Measurements from ENCODE around the gene DGKH.
"Not testable (repeated sequence)": the region's sequence is repeated elsewhere in the genome, so short reads cannot be mapped to it uniquely, and the experiment has no call there.

Gene DGKH

DNA sequence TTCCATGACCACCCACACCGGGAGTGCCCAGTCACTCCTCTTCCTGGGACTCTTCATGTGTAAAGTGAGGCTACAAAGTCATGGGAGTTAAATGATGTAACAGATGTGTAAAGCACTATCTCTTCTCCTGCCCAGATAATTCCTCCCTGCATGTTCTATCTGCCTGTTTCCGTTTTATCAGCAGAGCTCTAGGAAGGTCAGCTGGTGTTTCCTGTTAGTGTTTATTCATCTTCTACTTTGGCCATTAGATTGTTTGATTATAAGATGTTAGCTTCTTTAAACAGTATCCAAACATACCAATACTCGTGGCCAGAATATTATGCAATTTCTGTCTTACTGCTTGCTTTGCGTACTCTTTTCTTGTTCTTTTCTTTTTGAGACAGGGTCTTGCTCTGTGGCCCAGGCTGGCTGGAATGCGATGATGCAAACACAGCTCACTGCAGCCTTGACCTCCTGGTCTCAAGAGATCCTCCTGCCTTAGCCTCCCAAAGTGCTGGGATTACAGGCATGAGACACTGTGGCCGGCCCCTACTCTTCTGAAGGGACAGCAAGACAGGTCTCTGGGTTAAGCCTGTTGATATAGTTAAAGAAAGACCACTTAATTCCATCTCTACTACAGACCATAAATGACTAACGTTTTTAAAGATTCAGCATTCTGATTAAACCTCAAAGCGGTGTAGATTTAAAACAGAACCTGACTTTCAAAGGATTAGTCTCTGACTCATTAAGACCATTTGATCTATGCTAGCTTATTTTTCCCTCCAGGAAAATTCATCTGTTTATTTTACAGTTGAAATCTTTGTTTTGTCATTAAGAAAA is 126.1 kb downstream of the DGKH start:
- DNase-seq: no peak

DNA sequence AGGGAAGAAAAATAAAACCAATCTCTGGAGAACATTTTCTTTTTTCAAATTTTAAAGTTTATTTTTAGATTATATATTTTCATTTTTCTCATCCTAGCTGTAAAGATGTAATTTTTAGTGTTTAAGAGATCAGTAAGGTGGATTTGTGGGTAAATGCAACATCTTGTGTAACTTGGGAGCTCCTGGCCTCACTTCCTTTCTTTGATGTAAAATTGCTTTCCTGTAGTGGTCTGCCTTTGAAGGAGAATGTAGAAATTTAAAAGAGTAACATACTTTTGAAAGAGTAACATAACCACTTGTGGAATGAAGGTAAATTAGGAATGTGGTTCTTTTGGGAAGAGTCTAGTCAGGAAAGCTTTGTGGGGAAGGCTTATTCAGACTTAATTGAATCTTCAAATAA is 127.8 kb downstream of the DGKH start:
- no peak for DNase-seq

DNA sequence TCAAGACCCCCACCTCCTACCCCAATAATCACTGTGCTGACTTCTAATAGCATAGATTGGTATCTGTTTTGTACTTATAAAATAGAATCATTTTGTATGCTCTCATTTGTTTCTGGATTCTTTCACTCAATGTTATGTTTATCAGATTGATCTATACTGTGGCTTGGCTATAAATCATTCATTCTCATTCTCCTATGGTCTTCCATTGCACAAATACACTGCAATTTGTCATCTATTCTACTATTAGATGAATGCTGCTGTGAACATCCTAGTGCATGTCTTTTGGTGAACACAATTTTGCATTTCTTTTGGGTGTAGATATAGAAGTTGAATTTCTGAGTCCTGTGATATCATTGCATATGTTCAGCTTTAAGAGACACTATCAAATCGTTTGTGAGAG is 128.7 kb downstream of the DGKH start:
- no peak for DNase-seq

DNA sequence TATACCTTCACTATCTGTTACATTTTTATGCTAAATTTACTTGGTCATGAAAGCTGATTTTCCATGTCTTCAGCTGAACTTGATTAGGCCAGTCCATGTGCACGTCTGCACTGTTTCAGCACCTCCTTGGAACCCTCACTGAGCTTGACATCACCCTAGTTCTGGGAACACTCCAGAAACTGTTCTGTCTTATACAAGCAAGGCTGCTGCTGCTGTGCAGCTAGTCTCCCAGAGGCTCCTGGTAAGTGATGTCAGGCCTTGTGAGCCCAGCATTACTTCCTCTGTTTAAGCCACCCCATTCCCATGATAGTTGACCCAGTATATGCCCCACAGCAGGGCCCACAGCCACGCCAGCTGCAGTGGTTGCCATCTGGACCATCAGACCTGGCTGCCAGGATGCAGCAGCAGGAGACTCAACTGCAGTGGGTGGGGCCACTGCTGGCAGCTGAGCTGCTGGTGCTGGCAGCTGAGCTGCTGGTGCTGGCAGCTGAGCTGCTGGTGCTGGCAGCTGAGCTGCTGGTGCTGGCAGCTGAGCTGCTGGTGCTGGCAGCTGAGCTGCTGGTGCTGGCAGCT is 133.0 kb downstream of the DGKH start:
- no peak for DNase-seq

DNA sequence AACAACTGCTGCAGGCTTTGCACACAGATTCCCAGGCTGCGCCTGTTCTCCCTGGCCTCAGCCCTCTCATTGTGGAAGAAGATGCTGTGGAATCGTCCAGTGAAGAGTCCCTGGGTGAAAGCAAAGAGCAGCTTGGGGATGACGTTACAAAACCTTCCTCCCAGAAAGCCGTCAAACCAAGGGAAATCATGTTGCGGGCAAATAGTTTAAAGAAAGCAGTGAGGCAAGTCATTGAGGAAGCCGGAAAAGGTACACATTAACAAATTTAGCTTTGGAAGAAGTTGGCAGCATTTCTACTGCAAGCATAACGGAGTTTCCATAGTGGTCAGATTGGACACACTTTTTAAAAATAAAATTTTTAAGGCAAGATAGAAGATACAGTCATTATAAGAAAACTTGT is 140.6 kb downstream of the DGKH start:
- no peak for DNase-seq

DNA sequence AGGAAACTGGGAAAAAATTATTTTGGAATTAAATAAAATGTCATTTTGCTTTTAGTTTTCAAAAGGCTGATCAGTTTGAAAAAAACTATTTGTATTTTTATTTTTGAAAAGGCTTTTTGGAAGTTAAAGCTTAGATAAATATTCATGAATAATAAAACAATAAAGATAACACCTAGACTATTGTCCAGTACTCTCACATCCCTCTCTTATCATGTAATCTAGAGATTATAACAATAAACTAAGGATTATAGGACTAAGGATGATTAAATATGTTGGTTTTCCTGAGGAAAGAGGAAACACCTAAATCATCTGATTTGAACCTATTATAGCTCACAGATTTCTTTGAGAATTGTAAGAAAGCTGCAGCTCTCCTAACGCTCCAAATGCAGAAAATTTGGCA is 142.1 kb downstream of the DGKH start:
- no peak for DNase-seq

DNA sequence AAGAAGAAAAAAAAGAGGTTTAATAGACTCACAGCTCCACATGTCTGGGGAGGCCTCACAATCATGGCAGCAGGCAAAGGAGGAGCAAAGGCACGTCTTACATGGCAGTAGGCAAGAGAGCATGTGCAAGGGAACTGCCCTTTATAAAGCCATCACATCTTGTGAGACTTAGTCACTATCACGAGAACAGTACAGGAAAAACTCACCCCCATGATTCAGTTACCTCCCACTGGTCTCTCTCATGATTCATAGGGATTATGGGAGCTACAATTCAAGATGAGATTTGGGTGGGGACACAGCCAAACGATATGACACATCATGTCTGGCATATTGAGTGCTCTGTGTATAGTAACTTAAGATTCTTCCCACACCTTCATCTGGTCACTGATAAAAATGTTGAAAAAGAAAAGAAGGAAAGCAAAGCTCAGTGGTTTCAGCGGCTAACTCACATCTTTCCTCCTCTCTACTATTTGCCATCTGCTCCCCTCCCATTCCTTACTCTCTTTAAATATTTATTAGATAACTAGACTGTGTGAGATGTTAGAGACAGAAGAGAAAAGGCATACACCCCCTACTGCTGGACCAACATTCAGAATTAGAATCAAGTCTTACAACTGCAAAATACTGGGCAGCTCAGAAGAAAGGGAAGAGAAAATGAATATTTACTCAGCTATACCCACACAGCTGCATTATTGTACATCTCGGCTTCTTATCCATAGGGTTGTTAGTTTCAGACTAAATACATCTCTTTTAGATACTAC is 163.4 kb downstream of the DGKH start:
- no peak for DNase-seq

DNA sequence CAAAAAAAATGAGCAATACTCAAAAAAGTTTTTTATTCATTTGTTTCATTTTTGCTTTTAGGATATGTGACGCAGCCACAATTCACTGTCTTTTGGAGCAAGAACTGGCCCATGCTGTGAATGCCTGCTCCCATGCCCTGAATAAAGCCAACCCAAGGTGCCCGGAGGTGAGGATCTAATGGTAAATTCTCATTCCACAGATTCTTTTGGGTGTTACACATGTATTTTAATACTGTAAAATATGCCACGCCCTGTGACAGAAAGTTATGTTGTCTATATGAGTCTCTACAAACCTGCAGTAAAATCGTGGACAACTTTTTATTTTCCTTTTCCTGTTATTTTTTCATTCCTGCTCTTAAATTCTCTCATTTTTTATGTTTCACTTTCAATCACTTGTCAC is 166.0 kb downstream of the DGKH start:
- DNase-seq: no peak

DNA sequence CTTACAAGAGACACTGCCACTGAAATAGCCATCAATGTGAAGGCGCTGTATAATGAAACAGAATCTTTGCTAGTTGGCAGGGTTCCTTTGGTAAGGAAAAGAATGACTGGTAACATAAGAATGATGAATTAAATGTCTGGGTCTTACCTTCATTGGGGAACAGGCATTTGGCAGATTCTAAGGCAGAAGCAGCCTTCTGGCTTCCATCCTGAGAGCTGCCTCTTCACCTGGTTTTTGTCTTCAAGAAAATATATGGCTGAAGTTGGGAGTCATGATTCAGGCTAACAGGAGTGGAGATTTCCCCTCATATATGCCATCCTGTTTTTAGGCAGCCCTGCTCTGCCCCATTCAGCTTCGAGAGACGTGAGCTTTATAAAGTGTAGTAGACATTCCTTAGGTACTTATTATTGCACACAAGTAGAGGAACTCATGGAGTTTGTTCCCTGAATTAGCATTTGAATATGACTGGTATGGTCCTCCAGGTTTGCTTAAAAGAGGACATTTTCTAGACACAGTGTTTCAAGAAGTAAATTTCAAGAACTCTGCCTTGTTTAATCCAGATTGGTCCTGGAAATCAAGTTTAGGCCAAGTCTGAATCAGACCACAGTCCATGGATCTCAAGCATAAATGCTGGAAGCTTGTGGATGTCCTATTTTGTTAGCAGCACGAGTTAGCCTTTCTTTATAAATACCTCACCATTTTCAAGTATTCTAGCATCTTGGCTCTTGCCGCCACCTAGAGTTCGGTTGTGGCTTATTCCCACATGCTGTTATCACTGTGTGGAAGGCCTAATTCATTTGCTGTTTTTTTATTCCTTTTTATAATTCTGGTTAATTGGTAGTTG is 167.4 kb downstream of the DGKH start:
- no peak for DNase-seq

DNA sequence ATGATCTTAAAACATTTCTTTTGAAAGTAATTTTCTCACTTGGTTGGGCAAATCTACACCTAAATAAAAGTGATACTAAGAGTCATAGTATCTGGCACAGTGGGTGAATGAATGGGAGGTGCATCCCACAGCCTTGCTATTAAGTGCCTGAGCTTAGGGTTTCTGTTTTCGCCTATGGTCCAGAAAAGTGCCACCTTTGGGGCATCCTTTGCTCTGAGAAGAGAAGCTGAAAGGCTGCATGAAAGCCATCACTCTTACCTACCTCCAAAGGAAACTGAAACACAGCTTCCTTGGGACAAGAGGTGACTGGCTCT is 167.9 kb downstream of the DGKH start:
- no peak for DNase-seq

DNA sequence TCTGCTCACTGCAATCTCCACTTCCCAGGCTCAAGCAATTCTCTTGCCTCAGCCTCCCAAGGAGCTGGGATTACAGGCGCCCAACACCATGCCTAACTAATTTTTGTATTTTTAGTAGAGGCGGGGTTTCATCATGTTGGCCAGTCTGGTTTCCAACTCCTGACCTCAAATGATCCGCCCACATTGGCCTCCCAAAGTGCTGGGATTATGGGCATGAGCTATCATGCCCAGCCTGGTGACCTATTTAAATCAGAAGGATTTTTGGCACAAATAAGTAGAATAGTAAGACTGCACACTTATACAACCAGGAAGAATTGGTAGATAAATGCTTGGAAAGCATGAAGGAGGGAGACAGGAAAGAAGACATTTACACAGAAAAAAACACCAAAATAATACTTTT is 170.1 kb downstream of the DGKH start:
- DNase-seq: no peak

DNA sequence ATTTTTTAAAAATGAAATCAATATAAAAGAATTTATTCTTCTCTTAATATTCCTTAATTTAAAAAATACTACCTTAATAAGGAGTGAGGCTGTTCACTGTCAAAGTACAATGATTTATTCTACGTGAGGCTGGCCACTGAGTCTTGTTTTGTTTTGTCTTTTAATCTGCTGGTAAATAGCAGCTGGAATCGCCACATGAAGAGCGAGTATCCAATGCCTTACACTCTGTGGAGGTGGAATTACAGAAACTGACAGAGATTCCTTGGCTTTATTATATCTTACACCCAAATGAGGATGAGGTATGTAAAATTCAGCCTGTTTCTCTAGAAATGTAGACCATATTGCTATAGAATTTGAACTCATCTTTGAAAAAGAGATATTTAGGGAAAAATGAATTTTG is 170.6 kb downstream of the DGKH start:
- no peak for DNase-seq

DNA sequence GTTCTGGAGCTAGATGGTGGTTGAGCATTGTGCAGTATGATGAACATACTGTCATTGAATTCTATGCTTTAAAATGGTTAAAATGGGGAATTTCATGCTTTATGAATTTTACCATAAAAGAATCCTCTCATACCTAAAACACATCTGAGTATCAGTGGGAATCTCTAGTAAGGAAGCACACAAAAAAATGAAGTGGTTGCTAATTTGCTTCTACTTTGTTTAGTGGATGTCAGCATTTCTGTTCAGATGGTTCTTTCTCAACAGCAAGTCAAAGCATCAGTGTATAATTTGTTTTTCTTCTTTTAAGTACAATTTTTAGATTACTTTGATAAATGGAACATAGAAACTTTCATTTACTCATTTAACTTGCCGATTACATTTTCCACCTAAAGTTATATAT is 171.4 kb downstream of the DGKH start:
- no peak for DNase-seq

DNA sequence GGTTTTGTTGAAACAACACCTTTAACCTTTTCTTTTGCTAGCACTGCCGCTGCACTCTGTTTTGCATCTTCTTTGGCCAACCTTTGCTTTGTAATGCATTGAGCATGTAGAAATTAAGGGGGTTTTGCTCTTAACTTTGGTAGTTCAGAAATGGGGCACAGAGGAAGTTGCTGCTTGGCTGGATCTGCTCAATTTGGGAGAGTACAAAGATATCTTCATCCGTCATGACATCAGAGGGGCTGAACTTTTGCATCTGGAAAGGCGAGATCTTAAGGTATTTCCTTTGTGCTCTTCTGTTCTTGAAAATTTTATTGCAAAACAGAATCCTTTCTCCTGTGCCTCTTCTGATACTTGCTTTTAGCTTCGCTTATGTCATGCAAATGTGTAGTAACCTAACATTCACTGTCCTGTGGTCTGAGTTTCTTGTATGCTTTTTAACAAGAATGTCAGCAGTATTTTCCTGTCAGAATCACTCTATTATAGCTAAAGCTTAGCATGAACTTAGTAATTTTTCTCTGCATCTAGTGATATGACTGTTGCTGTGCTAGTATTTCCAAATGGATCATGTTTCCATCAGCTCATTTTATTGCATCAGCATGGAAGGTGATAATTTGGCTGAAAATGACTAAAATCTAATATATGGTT is 172.8 kb downstream of the DGKH start:
- no peak for DNase-seq

DNA sequence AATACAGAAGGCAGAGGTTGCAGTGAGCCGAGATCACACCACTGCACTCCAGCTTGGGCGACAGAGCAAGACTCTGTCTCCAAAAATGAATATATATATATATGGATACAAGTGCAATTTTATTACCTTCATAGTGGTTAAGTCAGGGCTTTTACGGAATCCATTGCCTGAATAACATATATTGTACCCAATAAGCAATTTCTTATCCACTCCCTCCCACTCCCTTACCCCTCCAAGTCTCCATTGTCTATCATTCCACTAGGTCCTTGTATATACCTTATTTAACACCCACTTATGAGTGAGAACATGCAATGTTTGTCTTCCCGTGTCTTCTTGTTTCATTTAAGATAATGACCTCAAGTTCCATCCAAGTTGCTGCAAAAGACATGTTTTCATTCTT is 175.2 kb downstream of the DGKH start:
- no peak for DNase-seq

DNA sequence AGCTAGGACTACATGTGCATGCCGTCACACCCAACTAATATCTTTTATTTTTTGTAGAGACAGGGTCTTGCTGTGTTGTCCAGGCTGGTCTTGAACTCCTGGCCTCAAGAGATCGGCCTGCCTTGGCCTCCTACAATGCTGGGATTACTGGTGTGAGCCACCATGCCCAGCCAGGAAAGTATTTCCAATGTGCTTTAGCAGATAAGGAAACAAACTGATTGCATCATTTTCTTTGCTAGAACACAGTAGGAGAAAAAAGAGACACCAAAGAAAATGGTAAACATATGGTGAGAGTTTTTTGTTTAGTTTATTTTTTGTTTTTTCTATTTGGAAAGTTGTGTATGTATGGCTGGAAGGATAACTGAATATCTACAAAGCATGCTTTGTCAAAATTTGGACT is 176.6 kb downstream of the DGKH start:
- no peak for DNase-seq

DNA sequence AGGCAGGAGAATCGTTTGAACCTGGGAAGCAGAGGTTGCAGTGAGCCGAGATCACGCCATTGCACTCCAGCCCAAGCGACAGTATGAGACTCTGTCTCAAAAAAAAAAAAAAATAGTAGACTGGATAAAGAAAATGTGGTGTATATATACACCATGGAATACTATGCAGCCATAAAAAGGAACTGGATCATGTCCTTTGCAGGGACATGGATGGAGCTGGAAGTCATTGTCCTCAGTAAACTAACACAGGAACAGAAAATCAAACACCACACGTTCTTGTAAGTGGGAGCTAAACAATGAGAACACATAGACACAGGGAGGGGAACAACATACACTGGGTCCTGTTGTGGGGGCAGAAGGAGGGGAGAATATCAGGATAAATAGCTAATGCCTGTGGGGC is 178.3 kb downstream of the DGKH start:
- DNase-seq: not testable (repeated sequence)

DNA sequence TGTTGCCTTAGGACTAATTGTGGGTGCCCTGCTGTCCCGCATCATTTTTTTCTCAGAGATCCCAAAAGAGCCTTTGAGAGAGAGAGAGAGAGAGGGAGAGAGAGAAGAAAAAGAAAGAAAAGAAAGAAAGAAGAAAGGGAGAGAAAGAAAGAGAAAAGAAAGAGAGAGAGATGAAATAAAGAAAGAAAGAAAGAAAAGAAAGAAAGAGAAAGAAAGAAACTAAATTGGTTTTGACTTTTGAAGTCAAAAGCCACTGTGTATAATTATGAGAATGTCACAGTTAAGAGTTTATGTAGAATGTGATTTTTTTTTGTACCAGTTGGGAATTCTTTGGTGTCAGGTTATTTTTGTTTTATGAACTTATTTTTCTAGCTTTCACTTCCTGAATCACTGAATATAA is 180.1 kb downstream of the DGKH start:
- DNase-seq: no peak

DNA sequence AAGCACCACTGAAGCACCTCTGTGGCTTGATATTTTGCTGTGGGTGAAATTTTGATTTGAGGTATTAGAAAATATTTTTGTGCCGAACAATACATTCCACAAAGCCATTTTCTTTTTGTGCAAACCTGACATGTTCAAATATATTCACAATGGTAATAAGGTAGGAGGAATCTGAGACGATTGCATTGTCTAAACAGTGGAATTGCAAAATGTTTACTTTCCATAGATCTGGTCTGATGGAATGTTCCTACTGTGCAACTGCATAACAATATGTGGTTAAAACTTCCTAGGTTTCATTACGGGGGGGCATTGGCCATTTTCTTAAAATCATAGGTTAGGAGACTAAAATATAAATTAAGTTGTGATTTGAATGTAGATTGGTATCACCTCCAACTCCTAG is 180.8 kb downstream of the DGKH start:
- DNase-seq: no peak

DNA sequence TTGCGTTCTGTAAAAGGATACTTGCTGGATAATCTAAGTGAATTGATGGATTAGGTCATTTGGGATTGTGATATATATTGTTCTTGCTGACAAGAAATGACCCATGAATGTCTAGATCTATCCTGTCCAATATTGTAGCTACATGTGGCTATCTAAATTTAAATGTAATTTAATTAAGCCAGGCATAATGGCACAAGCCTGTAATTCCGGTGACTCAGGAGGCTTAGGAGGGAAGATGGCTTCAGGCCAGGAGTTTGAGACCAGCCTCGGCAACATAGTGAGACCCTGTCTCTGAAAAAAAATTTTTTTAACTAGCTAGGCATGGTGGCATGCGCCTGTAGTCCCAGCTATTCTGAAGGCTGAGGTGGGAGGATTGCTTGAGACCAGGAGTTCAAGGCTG is 184.2 kb downstream of the DGKH start:
- no peak for DNase-seq

DNA sequence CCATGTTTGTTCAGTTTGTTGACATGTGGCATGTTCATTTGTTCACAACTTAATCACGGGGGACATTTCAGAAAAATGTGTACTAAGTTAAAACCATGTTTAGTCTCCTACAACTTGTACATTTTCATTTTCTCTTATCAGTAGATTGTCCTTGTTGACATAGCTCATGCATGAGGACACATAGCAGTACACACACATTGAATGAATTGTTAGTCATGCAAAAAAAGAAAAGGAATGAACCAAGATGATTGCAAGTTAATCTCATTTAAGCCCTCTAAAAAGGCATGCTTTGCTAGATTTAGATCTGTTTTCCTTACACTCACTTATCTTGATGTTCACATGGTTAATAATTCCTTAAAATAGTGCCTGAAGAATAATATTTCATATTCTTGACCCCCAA is 185.3 kb downstream of the DGKH start:
- no peak for DNase-seq

DNA sequence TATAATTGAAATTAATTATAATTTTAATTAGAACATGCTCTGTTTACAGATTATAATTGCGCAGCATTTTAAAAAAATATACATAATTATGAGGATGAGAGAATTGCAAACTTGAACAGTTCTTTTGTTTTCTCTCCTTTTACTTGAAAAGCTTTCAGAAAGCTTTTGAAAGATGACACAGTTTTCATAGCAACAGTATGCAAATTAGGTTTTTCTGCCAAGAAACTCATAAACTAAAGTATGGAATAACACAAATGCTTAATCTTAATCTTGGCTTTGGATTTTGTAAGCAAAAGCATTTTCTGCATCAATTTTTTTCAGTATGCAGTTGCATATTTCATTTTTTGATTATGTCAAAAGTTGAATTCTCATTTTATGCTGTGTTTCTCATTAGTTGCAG is 190.7 kb downstream of the DGKH start:
- DNase-seq: no peak

DNA sequence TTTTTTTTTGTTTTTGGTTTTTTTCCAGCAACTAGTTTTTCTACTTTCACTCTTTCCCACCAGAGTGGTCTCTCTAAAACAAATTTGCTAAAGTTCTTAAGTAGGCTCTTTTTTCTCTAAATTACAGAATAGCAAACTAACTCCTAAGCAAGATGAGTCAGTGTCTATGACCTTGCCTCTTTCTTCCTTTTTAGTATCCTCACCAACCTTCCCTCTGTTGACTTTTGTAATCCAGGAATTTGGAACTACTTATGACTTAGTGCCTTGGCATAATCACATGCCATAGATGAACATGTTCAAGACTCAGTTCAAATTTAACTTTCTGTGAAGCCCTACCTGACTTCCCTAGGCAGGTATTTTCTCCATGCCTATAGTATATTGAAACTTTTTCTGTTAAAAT is 191.2 kb downstream of the DGKH start:
- no peak for DNase-seq
